ENCODE measurements around the gene AUNIP.

Gene AUNIP

GRCh38 chr1:25858906-25859789 lies at the start of gene AUNIP:
TSS of gene AUNIP (minus strand) at chr1:25859457. CDS start at chr1:25859357, 100 bp downstream.
- peak; percentile 81 for DNase-seq

- DNase-seq: no peak
These were observed 49.8 kb upstream of the AUNIP start for GRCh38 chr1:25909040-25909439.

GRCh38 chr1:25908161-25908560 lies 48.9 kb upstream of the AUNIP start:
- no peak for DNase-seq

GRCh38 chr1:25907601-25908000 lies 48.3 kb upstream of the AUNIP start:
- no peak for DNase-seq

- DNase-seq: no peak
These were observed 47.5 kb upstream of the AUNIP start for GRCh38 chr1:25906644-25907300.

GRCh38 chr1:25905680-25906643 lies 46.7 kb upstream of the AUNIP start, which contains the start of gene STMN1:
TSS of gene STMN1 (minus strand) at chr1:25906419. CDS start at chr1:25904676, 1,743 bp downstream.
- peak; percentile 53 for DNase-seq

- peak; percentile 89 for DNase-seq
These were observed 45.9 kb upstream of the AUNIP start for GRCh38 chr1:25904943-25905679.

- no peak for DNase-seq
These were observed 44.7 kb upstream of the AUNIP start for GRCh38 chr1:25903986-25904385.

GRCh38 chr1:25902462-25902861 lies 43.2 kb upstream of the AUNIP start:
- DNase-seq: no peak

- DNase-seq: no peak
These were observed 41.0 kb upstream of the AUNIP start for GRCh38 chr1:25900219-25900618.

GRCh38 chr1:25899792-25900191 lies 40.5 kb upstream of the AUNIP start:
- DNase-seq: no peak

GRCh38 chr1:25898223-25899015 lies 39.2 kb upstream of the AUNIP start:
- DNase-seq: no peak

- no peak for DNase-seq
These were observed 38.5 kb upstream of the AUNIP start for GRCh38 chr1:25897754-25898153.

GRCh38 chr1:25896266-25896665 lies 37.0 kb upstream of the AUNIP start:
- no peak for DNase-seq

- peak; percentile 80 for DNase-seq
These were observed 36.2 kb upstream of the AUNIP start for GRCh38 chr1:25895365-25895990.

GRCh38 chr1:25893116-25893515 lies 33.9 kb upstream of the AUNIP start:
- DNase-seq: no peak

- DNase-seq: no peak
These were observed 32.3 kb upstream of the AUNIP start for GRCh38 chr1:25891606-25892005.

- DNase-seq: peak; percentile 91
These were observed 31.2 kb upstream of the AUNIP start for GRCh38 chr1:25890239-25891034.

GRCh38 chr1:25889470-25889869 lies 30.2 kb upstream of the AUNIP start:
- DNase-seq: no peak

GRCh38 chr1:25888426-25888987 lies 29.2 kb upstream of the AUNIP start:
- no peak for DNase-seq

Data from kidney glomerular epithelial cell (primary cell).